HG02798 (cell line): ENCODE results near the gene ENPP1.
"Not testable (repeated sequence)": the region's sequence is repeated elsewhere in the genome, so short reads cannot be mapped to it uniquely, and the experiment has no call there.

Experiments
- ATAC-seq: cut with Tn5 transposase; IDR thresholded peaks from one replicate; pipeline ENCODE4 v1.9.1; 2021; ENCODE audit warnings: mild to moderate bottlenecking; ENCODE audit not compliant: unreplicated experiment, poor library complexity

The ENPP1 gene

DNA sequence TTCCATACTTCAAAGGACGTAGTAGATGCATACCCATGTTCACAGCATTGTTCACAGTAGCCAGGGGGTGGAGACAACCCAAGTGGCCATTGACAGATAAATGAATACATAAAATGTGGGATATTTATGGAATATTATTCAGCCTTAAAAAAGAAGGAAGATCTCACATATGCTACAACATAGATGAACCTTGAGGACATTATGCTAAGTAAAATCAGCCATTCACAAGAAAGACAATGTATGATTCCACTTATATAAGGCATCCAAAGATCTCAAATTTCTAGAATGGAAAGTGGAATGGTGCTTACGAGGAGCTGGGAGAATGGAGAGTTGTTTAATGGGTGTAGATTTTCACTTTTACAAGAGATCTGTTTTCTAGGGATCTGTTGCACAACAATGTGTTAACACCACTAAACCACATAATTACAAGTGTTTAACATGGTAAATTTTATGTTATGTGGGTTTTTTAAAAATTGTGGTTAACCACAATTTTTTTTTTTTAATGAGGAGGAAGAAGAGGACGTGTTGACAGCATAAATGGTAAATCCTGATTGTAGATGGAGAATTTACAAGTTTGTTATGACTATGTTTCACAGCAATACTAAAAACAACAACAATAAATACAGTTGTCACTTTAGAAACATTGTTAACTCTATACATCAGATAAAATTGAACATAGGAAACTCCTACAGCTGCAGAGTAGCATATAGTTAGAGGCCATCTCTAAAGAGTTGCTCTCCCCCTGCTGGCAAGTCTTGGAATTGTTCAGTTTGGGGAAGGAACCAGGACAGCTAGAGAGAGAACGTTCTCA is 101.8 kb downstream of the ENPP1 start:
- ATAC-seq: peak; percentile 98

DNA sequence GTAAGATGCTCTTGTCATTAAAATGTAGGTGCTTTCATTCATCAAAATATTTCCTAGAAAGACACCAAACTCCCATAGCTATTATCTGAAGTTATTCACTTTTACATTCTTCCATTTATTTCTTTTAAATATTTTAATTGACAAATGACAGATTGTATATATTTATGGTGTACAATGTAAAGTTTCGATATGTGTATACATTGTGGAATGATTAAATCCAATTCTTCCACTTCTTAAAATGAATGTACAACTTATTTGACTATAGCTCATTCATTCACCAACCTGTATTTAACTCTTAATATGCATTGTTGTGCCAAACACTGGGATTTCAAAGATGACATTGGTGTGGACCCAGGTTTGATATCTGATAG is 102.4 kb downstream of the ENPP1 start:
- ATAC-seq: no peak

DNA sequence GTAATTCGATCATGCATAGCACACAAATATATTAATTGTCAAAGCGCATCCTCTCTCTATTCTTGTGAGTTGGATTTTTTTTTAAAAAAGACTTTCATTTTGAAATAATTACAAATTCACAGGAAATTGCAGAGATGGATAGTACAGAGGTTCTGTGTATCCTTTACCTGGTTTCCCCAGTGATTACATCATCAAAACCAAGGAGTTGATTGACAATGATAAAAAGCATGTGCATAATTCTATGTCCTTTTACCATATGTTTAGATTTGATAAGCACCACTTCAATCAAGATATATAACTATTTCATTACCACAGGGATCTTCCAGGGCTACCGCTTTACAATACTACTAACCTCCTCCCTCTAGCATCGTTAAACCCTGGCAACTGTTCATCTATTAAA is 103.1 kb downstream of the ENPP1 start:
- ATAC-seq: no peak

DNA sequence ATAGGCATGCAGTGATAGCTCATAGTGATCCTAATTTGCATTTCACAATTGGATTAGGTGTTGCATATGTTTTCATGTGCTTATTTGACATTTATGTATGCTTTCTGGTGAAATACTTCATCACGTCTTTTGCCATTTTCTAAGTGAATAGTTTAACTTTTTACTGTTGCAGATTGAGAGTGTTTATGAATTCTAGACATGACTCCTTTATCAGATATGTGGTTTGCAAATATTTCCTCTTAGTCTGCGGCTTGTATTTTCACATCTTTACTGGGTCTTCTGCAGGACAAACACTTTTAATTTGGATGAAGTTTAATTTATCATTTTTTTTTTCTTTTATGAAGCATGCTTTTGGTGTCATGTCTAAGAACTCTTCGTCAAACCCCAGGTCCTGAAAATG is 104.1 kb downstream of the ENPP1 start:
- no peak for ATAC-seq

DNA sequence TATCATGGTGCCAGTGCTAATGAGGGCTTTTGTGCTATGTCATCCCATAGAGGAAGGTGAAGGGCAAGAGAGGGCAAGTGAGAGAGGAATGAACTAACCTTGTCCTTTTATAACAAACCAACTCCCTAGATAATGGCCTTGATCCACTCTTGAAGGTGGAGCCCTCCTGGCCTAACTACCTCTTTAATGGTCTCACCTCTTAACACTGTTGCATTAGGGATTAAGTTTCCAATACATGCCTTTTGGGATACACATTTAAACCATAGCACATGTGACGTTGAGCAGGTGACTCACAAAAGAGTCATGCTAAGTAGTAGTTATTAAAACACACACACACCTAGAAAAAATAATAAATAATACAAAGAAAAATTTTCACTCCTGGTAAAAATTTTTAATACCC is 106.4 kb downstream of the ENPP1 start:
- ATAC-seq: no peak

- ATAC-seq: peak; percentile 85
Measured at GRCh38 chr6:131914967-131915751, 107.3 kb downstream of the ENPP1 start.

DNA sequence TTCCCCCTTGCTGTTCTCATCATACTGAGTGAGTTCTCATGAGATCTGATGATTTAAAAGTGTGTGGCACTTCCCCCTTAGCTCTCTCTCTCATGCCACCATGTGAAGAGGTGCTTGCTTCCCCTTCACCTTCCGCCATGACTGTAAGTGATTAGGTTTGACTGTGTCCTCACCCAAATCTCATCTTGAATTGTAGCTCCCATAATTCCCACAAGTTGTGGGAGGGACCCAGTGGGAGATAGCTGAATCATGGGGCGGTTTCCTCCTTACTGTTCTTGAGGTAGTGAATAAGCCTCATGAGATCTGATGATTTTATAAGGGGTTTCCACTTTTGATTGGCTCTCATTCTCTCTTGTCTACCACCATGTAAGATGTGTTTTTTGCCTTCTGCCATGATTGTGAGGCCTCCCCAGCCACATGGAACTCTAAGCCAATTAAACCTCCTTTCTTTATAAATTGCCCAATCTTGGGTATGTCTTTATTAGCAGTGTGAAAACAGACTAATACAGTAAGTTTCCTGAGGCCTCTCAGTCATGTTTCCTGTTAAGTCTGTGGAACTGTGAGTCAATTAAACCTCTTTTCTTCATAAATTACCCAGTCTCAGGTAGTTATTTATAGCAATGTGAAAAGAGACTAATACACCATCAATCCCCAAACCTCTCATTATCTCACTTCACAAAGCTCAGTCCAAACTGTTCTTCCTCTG is 108.4 kb downstream of the ENPP1 start:
- ATAC-seq: not testable (repeated sequence)

DNA sequence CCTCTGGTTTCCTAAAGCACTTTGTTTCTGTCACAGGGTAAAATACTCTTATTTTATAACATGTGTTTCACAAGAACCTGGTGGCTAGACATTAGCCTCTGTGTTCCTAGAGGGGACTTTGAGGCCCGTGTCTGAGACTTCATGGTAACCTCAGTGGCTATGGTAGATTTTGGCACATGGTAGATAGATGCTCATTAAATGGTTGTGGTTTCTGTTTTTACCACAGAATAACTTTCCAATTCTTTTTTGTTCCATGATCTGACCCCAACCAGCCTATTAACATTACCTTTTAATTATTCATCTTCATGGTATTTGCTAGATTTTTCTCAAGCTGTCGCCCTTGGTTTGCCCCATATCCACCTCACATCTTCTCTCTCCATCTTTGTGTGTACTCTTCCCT is 109.0 kb downstream of the ENPP1 start:
- no peak for ATAC-seq

DNA sequence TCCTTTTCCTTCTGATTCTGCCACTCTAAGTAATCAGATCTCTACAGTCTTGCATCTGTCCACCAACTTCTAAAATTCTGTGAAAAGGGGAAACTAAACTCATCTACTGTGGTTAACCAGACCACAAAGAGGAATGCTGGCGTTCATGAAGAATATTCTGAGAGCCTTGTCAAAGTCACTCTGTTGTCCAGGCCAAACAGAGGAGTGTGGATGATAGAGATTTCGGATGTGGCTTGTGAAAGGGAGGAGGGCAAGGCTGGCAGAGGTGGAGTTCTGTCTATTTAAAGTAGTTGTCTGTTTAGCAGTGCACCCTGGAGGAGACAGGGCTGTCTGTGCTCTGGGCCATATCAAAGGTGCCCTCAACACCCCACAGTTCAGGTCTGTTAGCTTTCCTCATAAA is 109.5 kb downstream of the ENPP1 start:
- no peak for ATAC-seq

DNA sequence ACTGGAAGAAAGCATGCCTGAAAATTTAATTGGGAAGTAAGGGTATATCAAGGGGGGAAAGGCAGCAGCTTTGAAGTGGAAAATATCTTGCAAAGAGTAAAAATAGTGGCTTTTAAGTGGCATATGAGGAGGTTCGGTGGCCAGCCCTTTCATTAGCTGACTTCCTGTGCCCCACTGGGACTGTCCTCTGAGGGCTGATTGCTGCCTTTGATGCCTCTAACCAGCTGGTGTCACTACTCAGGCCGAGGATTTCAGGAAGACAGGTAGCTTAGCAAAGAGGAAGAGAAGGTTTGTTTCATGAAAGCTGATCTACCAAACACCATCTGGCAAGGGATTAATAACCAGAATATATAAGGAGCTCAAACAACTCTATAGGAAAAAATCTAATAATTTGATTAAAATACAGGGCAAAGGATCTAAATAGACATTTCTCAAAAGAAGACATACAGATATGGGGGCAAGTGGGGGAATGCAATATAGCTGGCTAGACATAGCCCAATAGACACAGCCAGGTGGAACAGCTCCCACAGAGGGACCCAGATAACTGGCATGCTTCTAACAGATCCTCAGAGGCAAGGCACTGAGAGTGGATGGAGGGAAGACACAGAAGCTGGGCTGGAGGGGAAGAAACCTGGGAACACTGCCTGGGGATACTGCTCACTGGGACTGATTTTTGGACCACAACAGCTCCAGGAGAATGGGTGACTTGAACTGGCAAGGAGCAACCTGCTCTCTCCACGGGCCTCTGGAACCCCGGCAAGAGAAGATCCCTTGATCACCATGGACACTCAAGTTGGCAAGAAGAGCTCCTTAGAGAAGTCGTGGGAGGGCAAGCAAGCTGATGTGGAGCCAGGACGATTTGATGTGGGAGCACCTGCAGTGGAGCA is 110.2 kb downstream of the ENPP1 start:
- ATAC-seq: no peak

- ATAC-seq: no peak
Measured at GRCh38 chr6:131918650-131919355, 111.0 kb downstream of the ENPP1 start.

GRCh38 chr6:131920656-131921055 is 112.8 kb downstream of the ENPP1 start:
- no peak for ATAC-seq

- peak; percentile 65 for ATAC-seq
Measured at GRCh38 chr6:131923356-131923755, 115.5 kb downstream of the ENPP1 start.

GRCh38 chr6:131924881-131925474 is 117.2 kb downstream of the ENPP1 start:
- no peak for ATAC-seq

- ATAC-seq: no peak
Measured at GRCh38 chr6:131929264-131929663, 121.4 kb downstream of the ENPP1 start.

- no peak for ATAC-seq
Measured at GRCh38 chr6:131929976-131930375, 122.2 kb downstream of the ENPP1 start.

- no peak for ATAC-seq
Measured at GRCh38 chr6:131931063-131931750, 123.4 kb downstream of the ENPP1 start.

GRCh38 chr6:131936156-131936555 is 128.3 kb downstream of the ENPP1 start:
- ATAC-seq: no peak

DNA sequence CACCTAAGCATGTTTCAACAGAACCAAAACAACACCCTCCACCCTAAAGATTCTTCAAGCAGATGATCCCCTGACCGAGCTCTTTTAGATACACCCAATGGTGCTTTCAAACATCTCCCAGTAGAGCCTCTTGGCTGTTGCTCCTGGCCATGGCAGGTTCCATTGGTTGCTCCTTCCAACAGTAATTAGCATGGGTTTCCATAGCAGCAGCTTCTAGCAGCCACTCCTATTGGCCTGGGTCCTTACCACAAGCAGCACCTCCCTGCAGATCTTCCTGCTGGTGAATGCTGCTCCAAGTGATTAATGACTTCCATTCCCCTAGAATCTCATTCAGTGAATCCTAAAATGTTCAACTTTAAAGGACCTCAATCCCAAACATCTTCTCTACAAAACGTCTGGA is 129.4 kb downstream of the ENPP1 start:
- no peak for ATAC-seq
